GM13977 (cell line): ENCODE results near the gene ATP8A2.
"Not testable (repeated sequence)": the region's sequence is repeated elsewhere in the genome, so short reads cannot be mapped to it uniquely, and the experiment has no call there.

ENCODE experiments used
- DNase-seq: peaks from one replicate; pipeline ENCODE4 v3.0.0; 2012; ENCODE audit warnings: low spot score
- in situ Hi-C: fragments of 300-500 bp; cut with MboI; formaldehyde crosslinking; loops from one replicate; pipeline ENCODE4 v1.12.0; 2022; ENCODE audit warnings: low sequenced_read_pairs, low pct_unique_long_range_greater_than_20kb, mixed read lengths, inconsistent platforms; ENCODE audit not compliant: unreplicated experiment
- TF ChIP-seq, protein P1 (sequence below): IDR thresholded peaks from 2 replicates; pipeline ENCODE4 v1.5.1; 2012; ENCODE audit warnings: mild to moderate bottlenecking, control low read depth; ENCODE audit not compliant: insufficient read depth; ENCODE audit errors: extremely low read depth, missing control alignments

Gene ATP8A2

DNA sequence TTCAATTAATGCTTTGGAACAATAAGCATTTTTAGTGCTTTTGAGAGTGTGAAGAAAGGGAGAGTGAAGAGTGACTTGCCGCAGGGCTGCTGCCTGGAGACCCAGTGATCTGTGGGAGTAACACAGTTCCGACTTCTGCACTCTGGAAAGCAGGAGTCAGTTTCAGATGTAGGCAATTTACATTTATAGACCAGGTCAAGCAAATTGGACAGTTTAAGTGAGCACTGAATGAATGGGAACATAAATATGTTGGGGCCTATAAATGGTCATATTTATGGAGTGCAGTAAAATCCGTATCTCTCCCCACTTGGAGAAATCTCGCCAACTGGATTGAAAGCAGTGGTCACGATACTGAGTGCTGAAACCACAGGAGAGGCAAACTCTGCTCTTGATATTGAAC, 689.5 kb downstream of the ATP8A2 start:
- TF ChIP-seq, protein P1, sequence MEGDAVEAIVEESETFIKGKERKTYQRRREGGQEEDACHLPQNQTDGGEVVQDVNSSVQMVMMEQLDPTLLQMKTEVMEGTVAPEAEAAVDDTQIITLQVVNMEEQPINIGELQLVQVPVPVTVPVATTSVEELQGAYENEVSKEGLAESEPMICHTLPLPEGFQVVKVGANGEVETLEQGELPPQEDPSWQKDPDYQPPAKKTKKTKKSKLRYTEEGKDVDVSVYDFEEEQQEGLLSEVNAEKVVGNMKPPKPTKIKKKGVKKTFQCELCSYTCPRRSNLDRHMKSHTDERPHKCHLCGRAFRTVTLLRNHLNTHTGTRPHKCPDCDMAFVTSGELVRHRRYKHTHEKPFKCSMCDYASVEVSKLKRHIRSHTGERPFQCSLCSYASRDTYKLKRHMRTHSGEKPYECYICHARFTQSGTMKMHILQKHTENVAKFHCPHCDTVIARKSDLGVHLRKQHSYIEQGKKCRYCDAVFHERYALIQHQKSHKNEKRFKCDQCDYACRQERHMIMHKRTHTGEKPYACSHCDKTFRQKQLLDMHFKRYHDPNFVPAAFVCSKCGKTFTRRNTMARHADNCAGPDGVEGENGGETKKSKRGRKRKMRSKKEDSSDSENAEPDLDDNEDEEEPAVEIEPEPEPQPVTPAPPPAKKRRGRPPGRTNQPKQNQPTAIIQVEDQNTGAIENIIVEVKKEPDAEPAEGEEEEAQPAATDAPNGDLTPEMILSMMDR: no peak
- in situ Hi-C loops: loop anchor here (10.0 kb wide), 1 partner anchor 486 kb away; no protein-coding TSS in a partner anchor
- DNase-seq: no peak

DNA sequence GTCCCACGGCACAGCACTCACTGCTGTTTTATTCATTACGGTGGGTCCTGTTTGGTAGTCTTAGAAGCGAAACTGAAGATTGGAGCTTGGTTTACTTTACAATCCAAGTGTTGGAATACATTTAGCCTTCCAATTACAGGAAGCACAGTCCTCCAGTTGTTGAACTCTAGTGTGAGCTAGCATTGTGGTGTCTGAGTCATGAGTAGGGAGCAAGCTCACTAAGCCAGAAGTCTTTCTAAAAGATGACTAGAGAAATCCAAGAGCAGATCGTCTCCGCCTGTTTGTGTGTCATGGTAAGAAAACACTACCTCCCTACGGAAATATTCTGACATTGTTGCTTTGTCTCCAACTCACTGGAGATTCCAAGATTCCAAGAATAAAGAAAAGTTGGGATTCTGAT, 690.2 kb downstream of the ATP8A2 start:
- in situ Hi-C loops: loop anchor here (10.0 kb wide), 1 partner anchor 487 kb away; no protein-coding TSS in a partner anchor
- no peak for DNase-seq
- TF ChIP-seq, protein P1: no peak

DNA sequence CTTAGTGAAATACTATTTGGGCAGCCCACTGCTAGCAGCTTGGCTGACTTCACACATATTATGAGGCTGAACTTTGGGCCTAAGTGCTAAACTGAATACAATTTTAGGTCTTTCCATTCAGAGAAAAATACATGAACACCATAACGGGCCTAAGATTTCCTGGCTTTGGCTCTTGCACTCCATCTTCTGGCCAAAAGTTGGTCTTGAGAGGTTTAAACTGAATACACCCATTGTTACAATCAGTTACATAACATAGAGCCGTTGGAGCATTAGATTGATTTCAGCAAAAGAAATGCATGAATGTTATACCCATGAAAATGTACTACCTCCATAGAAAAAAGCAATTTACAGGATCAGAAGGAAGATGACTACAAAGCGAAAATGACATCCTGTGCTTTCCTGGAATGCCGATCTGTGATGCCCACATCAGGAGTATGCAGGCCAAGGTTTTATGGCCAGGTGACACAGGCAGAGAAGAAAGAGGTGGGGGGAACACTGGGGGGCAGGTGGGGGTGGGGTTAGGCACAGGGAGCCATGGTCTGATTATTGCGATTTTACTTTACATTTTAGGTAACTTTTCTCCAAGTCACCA, 691.2 kb downstream of the ATP8A2 start:
- TF ChIP-seq, protein P1: peak; percentile 49
- DNase-seq: peak; percentile 41
- in situ Hi-C loops: loop anchor here (10.0 kb wide), 1 partner anchor 488 kb away; no protein-coding TSS in a partner anchor

DNA sequence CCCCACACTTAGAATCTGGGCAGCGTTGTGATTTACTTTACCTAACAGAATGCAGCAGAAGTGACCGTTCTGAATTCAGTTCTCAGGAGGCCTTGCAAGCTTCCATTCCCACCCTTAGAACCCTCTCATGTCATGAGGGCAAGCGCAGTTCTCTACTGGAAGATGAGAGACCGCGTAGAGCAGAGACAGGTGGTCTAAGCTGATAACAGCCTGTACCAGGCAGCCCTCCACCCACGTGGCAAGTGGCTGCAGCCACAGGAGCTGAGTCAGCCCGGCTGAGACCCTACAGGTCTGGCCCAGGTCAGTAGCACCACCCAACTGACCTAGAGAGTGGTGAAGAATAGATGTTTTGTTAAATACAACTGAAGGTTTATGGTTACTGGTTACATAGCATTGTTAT, 694.7 kb downstream of the ATP8A2 start:
- not testable (repeated sequence) for DNase-seq
- in situ Hi-C loops: loop anchor here (10.0 kb wide), 1 partner anchor 492 kb away; no protein-coding TSS in a partner anchor

DNA sequence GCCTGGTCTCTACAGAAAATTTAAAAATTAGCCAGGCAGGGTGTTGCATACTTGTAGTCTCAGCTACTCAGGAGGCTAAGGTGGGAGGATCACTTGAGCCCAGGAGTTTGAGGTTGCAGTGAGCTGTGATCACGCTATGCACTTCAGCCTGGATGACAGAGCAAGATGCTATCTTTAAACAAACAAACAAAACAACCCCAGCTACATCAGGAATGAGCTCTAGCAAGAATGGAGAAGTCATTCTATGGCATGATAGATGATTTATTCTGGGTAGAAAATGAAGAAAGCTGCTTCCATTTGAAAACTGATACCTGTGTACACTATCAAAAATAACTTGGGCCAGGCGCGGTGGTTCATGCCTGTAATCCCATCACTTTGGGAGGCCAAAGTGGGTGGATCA, 695.8 kb downstream of the ATP8A2 start:
- DNase-seq: no peak
- in situ Hi-C loops: loop anchor here (10.0 kb wide), 1 partner anchor 493 kb away; no protein-coding TSS in a partner anchor
- TF ChIP-seq, protein P1: no peak

DNA sequence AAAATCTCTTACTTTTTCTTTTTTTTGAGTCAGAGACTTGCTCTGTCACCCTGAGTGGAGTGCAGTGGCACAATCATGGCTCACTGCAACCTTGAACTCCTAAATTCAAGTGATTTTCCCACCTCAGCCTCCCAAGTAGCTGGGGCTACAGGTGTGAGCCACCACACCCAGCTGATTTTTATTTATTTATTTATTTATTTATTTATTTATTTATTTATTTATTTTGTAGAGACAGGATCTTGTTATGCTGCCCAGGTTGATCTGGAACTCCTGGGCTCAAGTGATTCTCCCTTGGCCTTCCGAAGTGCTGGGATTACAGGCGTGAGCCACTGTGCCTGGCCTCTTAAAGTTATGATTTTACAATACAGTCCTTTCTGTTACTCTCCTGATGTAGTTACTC, 696.6 kb downstream of the ATP8A2 start:
- in situ Hi-C loops: loop anchor here (10.0 kb wide), 1 partner anchor 494 kb away; no protein-coding TSS in a partner anchor
- DNase-seq: not testable (repeated sequence)

DNA sequence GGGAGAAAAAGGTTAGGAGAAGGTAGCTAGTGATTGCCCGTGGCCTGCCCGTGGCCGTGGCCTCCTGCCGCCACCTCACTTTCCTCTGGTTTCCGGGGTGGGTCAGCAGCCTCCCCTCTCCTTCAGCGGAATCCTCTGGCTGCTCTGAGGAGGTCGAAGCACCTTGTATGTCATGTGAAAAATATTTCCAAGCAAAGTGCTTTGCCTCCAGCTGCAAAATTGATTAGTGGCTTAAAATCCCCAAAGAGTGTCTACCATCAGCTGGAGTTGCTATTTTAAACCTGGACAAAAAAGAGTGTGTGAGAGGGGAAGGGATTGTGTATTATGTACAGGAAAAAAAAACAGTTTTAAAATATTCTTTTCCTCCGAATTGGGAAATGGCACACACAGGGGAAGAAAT, 697.9 kb downstream of the ATP8A2 start:
- not testable (repeated sequence) for DNase-seq
- in situ Hi-C loops: loop anchor here (10.0 kb wide), 1 partner anchor 495 kb away; no protein-coding TSS in a partner anchor

DNA sequence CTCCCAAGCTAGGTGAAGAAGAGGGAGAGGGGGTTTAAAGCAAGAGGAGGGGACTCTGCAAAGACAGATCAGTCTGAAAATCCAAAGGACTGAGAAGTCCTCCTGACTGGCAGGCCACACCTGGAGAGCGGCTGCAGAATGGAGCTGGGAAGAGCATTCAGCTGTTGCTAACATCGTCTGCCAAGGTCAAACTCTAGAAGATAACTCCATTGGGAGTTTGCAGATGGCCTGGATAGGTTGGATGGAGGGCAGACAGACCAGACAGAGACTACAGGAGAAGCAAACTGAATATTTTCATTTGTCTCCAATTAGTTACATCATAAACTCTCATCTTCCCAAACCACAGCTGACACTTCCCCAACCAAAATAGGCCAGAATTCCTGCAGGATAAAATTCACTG, 699.9 kb downstream of the ATP8A2 start:
- DNase-seq: no peak
- TF ChIP-seq, protein P1: no peak
- in situ Hi-C loops: no loop called here

DNA sequence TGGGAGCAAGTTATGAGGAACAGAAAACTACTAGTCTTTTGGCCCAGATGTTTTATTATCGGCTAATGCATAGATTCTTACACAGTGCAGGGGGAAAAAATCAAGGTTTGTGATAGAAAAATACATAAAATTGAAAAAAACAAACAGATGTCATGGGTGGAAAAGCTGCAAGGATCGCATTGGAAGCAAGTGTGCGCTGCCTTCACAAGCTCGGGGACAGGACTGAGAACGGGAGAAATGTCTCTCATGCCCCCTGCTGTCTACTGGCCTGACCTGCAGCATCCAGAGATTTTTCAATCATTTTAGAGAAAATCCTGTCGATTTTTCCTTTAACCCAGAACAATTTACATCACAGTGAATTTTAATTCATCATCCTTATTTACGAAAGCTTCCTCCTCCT, 700.6 kb downstream of the ATP8A2 start:
- DNase-seq, in situ Hi-C loops: not testable (repeated sequence)
